H9 (cell line): ENCODE measurements around the gene ZBED1. TPM values are rescaled to one million over a fixed set of nuclear protein-coding genes. Genes with fewer than 3 reads are reported as not detected.

Experiments
- DNase-seq: peaks from one replicate; pipeline ENCODE4 v3.0.0-alpha.2; 2017
- H2AFZ ChIP-seq: one replicate; pipeline ENCODE4 v1.6.1; 2013; ENCODE audit warnings: mild to moderate bottlenecking, low read length, control low read depth, moderate library complexity
- H2AK5ac ChIP-seq: 2 replicates; pipeline ENCODE4 v1.6.1; 2013; ENCODE audit warnings: low read length, control low read depth, mixed read lengths; ENCODE audit not compliant: insufficient read length
- H2BK120ac ChIP-seq: one replicate; pipeline ENCODE4 v1.6.1; 2013; ENCODE audit warnings: low read depth, mild to moderate bottlenecking, low read length, control low read depth, inconsistent platforms; ENCODE audit not compliant: poor library complexity, severe bottlenecking
- H2BK12ac ChIP-seq: 2 replicates; pipeline ENCODE4 v1.6.1; 2013; ENCODE audit warnings: low read length, control low read depth, mixed read lengths, low read depth; ENCODE audit not compliant: insufficient read length
- H2BK15ac ChIP-seq: 2 replicates; pipeline ENCODE4 v1.6.1; 2013; ENCODE audit warnings: low read depth, low read length, control low read depth
- H2BK20ac ChIP-seq: one replicate; pipeline ENCODE4 v1.6.1; 2013; ENCODE audit warnings: low read depth, mild to moderate bottlenecking, low read length, control low read depth, inconsistent platforms; ENCODE audit not compliant: poor library complexity, severe bottlenecking
- H2BK5ac ChIP-seq: 2 replicates; pipeline ENCODE4 v1.6.1; 2013; ENCODE audit warnings: low read length, control low read depth, mixed read lengths; ENCODE audit not compliant: insufficient read length
- H3K14ac ChIP-seq: 2 replicates; pipeline ENCODE4 v1.6.1; 2013; ENCODE audit warnings: low read length, control low read depth; ENCODE audit not compliant: insufficient read depth
- H3K18ac ChIP-seq: 2 replicates; pipeline ENCODE4 v1.6.1; 2013; ENCODE audit warnings: low read depth, mild to moderate bottlenecking, mixed read lengths, low read length, control low read depth; ENCODE audit not compliant: insufficient read length
- H3K23ac ChIP-seq: 2 replicates; pipeline ENCODE4 v1.6.1; 2013; ENCODE audit warnings: low read length, control low read depth, mixed read lengths, low read depth; ENCODE audit not compliant: insufficient read length
- H3K23me2 ChIP-seq: 2 replicates; pipeline ENCODE4 v1.6.1; 2013; ENCODE audit warnings: low read depth, mild to moderate bottlenecking, mixed read lengths, low read length, control low read depth; ENCODE audit not compliant: insufficient read length, poor library complexity, severe bottlenecking
- H3K27ac ChIP-seq: 2 replicates; pipeline ENCODE4 v1.5.1; 2013; ENCODE audit warnings: low read length, control low read depth, mixed read lengths, low read depth; ENCODE audit not compliant: insufficient read length
- H3K27me3 ChIP-seq: 2 replicates; pipeline ENCODE4 v1.6.1; 2013; ENCODE audit warnings: low read length, control low read depth, inconsistent platforms; ENCODE audit not compliant: insufficient read depth
- H3K4ac ChIP-seq: 2 replicates; pipeline ENCODE4 v1.6.1; 2013; ENCODE audit warnings: low read depth, mild to moderate bottlenecking, control low read depth, inconsistent platforms, low read length, moderate library complexity
- H3K4me1 ChIP-seq: 2 replicates; pipeline ENCODE4 v1.6.1; 2013; ENCODE audit warnings: low read length, control low read depth, inconsistent platforms; ENCODE audit not compliant: insufficient read depth
- H3K4me2 ChIP-seq: 2 replicates; pipeline ENCODE4 v1.6.1; 2013; ENCODE audit warnings: low read length, control low read depth, mixed read lengths; ENCODE audit not compliant: insufficient read length, insufficient read depth
- H3K56ac ChIP-seq: 2 replicates; pipeline ENCODE4 v1.6.1; 2013; ENCODE audit warnings: low read depth, mild to moderate bottlenecking, mixed read lengths, low read length, control low read depth; ENCODE audit not compliant: insufficient read length
- H3K79me1 ChIP-seq: 2 replicates; pipeline ENCODE4 v1.6.1; 2013; ENCODE audit warnings: low read depth, mild to moderate bottlenecking, moderate library complexity, low read length, control low read depth, inconsistent platforms; ENCODE audit not compliant: insufficient read depth, poor library complexity, severe bottlenecking
- H3K79me2 ChIP-seq: 2 replicates; pipeline ENCODE4 v1.6.1; 2013; ENCODE audit warnings: low read length, control low read depth, inconsistent platforms; ENCODE audit not compliant: insufficient read depth
- H3K9ac ChIP-seq: 2 replicates; pipeline ENCODE4 v1.6.1; 2013; ENCODE audit warnings: low read length, control low read depth, mixed read lengths; ENCODE audit not compliant: insufficient read length; ENCODE audit errors: extremely low read depth
- H3K9me3 ChIP-seq: one replicate; pipeline ENCODE4 v1.6.1; 2013; ENCODE audit warnings: low read depth, low read length, inconsistent platforms; ENCODE audit not compliant: control insufficient read depth
- H3T11ph ChIP-seq: one replicate; pipeline ENCODE4 v1.6.1; 2013; ENCODE audit warnings: mild to moderate bottlenecking, low read length, control low read depth, inconsistent platforms
- H4K20me1 ChIP-seq: one replicate; pipeline ENCODE4 v1.6.1; 2013; ENCODE audit not compliant: control insufficient read depth, insufficient read length, insufficient read depth
- H4K5ac ChIP-seq: 2 replicates; pipeline ENCODE4 v1.6.1; 2013; ENCODE audit warnings: low read depth, mild to moderate bottlenecking, mixed read lengths, low read length, control low read depth; ENCODE audit not compliant: insufficient read length
- H4K8ac ChIP-seq: replicated peaks from 2 replicates; pipeline ENCODE4 v1.6.1; 2013; ENCODE audit warnings: low read length, control low read depth, mixed read lengths, low read depth; ENCODE audit not compliant: insufficient read length
- H4K91ac ChIP-seq: 2 replicates; pipeline ENCODE4 v1.6.1; 2013; ENCODE audit warnings: low read depth, mild to moderate bottlenecking, moderate library complexity, mixed read lengths, low read length, control low read depth; ENCODE audit not compliant: insufficient read length
- H3K27ac Mint-ChIP-seq, 3 experiments: 2 replicates in 2 of 3; 3 replicates in 1 of 3; pipeline ENCODE4 v1.8.0; 2020 to 2021; ENCODE audit warnings: mixed read lengths in 3 of 3, mild to moderate bottlenecking in 1 of 3, moderate library complexity in 1 of 3
- H3K27me3 Mint-ChIP-seq: 2 replicates; pipeline ENCODE4 v1.8.0; 2021; ENCODE audit warnings: low read depth, mild to moderate bottlenecking, moderate library complexity, mixed read lengths
- H3K36me3 Mint-ChIP-seq, 3 experiments: 2 replicates in 2 of 3; 3 replicates in 1 of 3; pipeline ENCODE4 v1.8.0; 2020 to 2021; ENCODE audit warnings: low read depth in 3 of 3, mixed read lengths in 3 of 3; ENCODE audit not compliant: insufficient read depth in 1 of 3
- H3K4me1 Mint-ChIP-seq, 2 experiments: 2 replicates each; pipeline ENCODE4 v1.8.0; 2020; ENCODE audit warnings: mixed read lengths in 2 of 2
- H3K4me3 Mint-ChIP-seq, 2 experiments: 2 replicates in 1 of 2; 3 replicates in 1 of 2; pipeline ENCODE4 v1.8.0; 2020 to 2021; ENCODE audit warnings: mild to moderate bottlenecking in 2 of 2, mixed read lengths in 2 of 2, moderate library complexity in 1 of 2
- H3K9me3 Mint-ChIP-seq, 2 experiments: 2 replicates in 1 of 2; 3 replicates in 1 of 2; pipeline ENCODE4 v1.8.0; 2020; ENCODE audit warnings: mild to moderate bottlenecking in 2 of 2, mixed read lengths in 2 of 2, moderate library complexity in 1 of 2
- WGBS: extraction: QIAGEN DNeasy Blood & Tissue Kit; methylation state at CpG from one replicate; pipeline ENCODE4 v1.1.7; 2013; ENCODE audit warnings: missing lambda C conversion rate, low lambda C conversion rate, mixed read lengths; ENCODE audit not compliant: insufficient read length; ENCODE audit errors: extremely low coverage; 5-methylcytosine and 5-hydroxymethylcytosine counted together
- total RNA-seq: library from RNA; stranded (reverse); gene quantifications from 2 replicates; pipeline ENCODE4 v1.2.1, GENCODE V29; 2021
- TF ChIP-seq, protein P1 (sequence below): fragments of 200-600 bp; sonication (generic); conservative IDR thresholded peaks from 3 replicates; pipeline ENCODE4 v1.8.0; 2021; ENCODE audit warnings: antibody characterized with exemption, mild to moderate bottlenecking

Gene ZBED1
- total RNA-seq, 1 experiment from 2014 or later: 61.1 TPM

DNA sequence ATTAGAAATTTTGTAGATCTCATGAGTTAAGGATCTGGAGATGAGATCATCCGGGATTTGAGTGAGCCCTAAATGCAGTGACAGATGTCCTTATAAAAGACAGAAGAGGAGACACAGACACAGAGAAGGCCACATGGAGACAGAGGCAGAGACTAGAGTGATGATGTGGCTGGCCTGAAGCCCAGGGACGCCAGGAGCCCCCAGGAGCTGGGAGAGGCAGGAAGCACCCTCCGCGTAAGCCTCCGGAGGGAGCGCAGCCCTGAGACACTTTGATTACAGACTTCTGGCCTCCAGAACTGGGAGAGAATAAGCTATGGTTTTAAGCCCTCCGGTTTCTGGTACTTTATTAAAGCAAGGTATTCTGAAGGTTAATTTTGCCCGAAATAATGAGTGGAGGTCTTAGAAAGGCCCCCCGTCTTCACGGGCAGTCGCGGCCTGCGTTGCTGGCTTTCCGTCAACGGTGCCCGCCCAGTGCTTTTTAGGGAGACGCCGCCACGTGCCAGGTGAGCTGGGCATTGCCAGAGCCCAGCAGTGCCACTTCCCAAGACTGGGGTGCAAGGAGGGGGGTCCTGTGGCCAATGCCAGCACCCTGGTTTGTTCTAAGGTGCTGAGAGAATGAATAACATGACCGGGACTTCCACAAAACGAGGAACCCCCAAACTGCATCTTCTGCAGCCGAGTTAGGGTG, 8.1 kb downstream of the ZBED1 start:
- Histone ChIP-seq H3K79me2 (peaks cover 15% of the 10 kb centered on the region; the same call in 1 of the 2 replicates), H4K8ac (no peak overlapping the region), H4K5ac (no peak overlapping the region), H3K18ac (no peak overlapping the region), H3K4ac (no peak overlapping the region), H2AFZ (no peak overlapping the region), H3K56ac (no peak overlapping the region), H3K9ac (no peak overlapping the region), H2BK12ac (no peak overlapping the region), H4K91ac (no peak overlapping the region), H3K27me3 (no peaks in the 10 kb centered on the region), H3K27ac (no peak overlapping the region), H2BK120ac (no peak overlapping the region), H2BK15ac (no peak overlapping the region), H4K20me1 (no peaks in the 10 kb centered on the region), H2AK5ac (no peak overlapping the region), H2BK20ac (no peak overlapping the region), H3K4me2 (no peak overlapping the region), H3K79me1 (peaks cover 6% of the 10 kb centered on the region), H3K4me1 (no peaks in the 10 kb centered on the region; the same call in 1 of the 2 replicates), H3K14ac (no peak overlapping the region), H2BK5ac (no peak overlapping the region), H3K9me3 (no peaks in the 10 kb centered on the region), H3K23me2 (peaks cover 3% of the 10 kb centered on the region), H3T11ph (no peak overlapping the region), H3K23ac (no peak overlapping the region)
- H3K9me3 Mint-ChIP-seq: no peaks in the 10 kb centered on the region
- peaks cover 29 to 32% of the 10 kb centered on the region in 2 experiments for H3K4me1 Mint-ChIP-seq
- no peak for DNase-seq
- H3K4me3 Mint-ChIP-seq: no peak overlapping the region
- TF ChIP-seq, protein P1, sequence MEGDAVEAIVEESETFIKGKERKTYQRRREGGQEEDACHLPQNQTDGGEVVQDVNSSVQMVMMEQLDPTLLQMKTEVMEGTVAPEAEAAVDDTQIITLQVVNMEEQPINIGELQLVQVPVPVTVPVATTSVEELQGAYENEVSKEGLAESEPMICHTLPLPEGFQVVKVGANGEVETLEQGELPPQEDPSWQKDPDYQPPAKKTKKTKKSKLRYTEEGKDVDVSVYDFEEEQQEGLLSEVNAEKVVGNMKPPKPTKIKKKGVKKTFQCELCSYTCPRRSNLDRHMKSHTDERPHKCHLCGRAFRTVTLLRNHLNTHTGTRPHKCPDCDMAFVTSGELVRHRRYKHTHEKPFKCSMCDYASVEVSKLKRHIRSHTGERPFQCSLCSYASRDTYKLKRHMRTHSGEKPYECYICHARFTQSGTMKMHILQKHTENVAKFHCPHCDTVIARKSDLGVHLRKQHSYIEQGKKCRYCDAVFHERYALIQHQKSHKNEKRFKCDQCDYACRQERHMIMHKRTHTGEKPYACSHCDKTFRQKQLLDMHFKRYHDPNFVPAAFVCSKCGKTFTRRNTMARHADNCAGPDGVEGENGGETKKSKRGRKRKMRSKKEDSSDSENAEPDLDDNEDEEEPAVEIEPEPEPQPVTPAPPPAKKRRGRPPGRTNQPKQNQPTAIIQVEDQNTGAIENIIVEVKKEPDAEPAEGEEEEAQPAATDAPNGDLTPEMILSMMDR: no peak
- H3K36me3 Mint-ChIP-seq: peaks cover 38 to 64% (median 58%) of the 10 kb centered on the region in 3 experiments; a peak in 6 of 7 replicates
- H3K27ac Mint-ChIP-seq: peak overlapping the region; percentile 1 to 83 (median 12); a peak in 5 of 7 replicates
- WGBS: no CpG with 5 or more reads among the region's 22 CpGs
- H3K27me3 Mint-ChIP-seq: no peaks in the 10 kb centered on the region
